HG03521 (cell line): Measurements from ENCODE around the gene LLGL2.

Source experiments
- ATAC-seq: cut with Tn5 transposase; IDR thresholded peaks from one replicate; pipeline ENCODE4 v1.9.1; 2021; ENCODE audit warnings: mild to moderate bottlenecking, moderate library complexity; ENCODE audit not compliant: unreplicated experiment

The LLGL2 gene

DNA sequence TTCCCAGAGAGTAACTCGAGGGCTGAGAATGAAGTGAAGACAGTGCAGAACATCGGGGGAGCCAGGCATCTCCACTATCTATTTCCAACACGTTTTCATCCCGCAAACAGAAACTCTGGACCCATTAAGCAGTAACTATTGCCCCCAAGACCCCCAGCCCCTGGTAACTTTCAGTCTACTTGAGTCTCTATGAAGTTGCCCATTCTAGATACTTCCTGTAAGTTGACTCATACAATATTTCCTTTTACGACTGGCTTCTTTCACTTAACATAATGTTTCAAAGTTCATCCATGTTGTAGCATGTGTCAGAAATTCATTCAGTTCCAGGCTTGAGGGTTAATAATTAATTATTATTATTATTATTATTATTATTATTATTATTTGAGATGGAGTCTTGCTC is 81.6 kb downstream of the LLGL2 start:
- no peak for ATAC-seq

DNA sequence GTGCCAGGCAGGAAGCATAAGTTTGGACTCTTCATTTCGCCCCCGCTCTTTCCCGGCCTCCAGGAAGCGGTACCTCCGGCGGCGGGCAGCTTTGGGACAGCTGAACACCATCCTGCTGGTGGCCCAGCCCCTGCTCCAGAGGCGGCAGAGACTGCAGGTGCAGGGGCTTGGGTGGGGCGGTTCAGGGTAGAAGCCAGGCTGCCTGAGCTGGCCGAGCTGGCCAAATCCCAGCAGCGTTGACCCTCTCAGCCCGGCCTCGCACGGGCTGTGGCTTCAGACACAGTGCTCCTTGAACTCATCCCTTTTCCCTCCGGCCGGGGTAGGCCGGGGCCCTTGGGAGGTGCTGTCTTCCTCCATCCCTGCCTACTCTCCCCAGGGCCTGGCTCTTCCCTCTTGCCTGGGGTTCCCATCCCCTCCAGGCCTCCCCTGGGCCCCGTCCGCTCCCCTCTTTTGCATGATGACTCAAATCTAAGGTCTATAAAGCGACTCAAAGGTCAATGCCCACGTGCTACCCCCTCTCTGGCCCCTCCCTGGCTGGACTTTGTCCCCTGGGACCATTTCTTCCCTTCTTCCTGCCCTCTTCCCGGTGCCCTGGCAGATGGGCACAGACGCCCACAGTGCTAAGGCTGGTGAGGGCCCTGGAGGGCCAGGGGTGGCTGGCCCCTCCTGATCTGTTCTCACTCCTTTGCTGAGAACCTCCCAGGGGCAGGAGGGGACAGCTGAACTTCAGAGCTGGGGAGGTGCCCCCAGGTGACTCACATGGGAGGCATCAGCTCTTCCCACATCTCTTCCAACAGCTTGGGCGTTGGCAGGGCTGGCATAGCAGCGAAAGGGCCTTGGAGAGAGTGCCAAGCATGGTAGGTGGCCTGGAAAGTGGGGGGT is 84.8 kb downstream of the LLGL2 start:
- ATAC-seq = no peak

DNA sequence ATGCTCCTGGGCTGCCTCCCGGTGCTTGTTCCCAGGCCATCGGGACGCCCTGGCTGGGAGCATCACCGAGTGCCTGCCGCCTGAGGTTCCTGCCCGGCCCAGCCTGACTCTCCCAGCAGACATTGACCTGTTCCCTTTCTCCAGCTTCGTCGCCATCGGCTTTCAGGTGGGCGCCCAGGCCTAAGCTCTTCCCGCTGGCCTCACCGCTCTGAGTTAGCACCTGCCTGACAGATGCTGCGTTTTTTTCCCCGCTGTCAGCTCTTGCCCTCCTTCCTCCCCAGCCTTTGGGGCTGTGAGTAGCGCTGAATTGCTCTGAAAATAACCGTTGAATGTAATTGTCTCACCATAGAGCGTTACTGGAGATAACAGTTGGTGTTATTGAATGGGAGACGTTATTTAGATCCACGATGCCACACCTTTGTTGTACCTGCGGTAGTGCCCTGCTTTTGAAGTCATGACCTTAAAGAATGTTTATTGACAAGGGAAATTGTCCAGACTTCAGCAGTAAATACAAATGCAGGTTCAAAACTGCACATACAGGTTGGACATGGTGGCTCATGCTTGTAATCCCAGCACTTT is 86.4 kb downstream of the LLGL2 start:
- ATAC-seq = no peak

DNA sequence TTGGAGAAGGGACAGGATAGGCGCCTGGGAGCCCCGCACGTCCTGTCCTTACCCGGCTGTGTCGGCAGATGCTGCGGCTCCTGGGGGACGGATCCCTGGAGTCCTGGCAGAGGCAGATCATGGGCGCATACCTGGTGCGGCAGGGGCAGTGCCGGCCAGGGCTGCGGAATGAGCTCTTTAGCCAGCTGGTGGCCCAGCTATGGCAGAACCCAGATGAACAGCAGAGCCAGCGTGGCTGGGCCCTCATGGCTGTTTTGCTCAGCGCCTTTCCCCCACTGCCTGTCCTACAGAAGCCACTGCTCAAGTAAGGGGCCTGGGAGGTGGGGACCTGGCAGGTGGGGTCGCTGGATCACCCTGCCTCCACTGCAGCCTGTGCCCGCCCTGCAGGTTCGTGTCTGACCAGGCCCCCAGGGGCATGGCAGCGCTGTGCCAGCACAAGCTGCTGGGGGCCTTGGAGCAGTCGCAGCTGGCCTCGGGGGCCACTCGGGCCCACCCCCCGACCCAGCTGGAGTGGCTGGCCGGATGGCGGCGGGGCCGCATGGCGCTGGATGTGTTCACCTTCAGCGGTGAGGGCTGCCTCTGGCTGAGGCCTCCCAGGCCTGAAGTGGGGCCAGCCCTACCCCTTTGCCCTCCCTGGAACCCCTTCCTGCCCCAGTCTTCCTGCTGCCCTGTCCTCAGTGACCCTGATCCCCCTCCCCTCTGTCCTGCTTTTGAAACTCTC is 87.6 kb downstream of the LLGL2 start:
- ATAC-seq = no peak

DNA sequence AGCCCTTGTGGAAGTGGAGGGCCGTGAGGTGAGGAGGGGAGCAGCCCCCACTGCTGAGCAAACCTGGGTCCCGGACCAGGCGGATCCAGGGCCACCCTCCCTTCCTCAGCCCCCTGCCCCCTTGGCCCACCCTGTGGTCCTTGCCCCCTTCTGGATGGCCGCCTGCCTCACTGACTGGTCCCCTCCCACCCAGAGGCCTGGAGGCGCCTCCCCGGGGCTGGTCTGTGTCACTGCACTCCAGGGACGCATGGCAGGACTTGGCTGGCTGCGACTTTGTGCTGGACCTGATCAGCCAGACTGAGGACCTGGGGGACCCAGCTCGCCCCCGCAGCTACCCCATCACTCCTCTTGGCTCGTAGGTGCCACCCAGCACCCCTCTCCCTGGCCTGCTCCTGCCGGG is 88.5 kb downstream of the LLGL2 start:
- no peak for ATAC-seq

DNA sequence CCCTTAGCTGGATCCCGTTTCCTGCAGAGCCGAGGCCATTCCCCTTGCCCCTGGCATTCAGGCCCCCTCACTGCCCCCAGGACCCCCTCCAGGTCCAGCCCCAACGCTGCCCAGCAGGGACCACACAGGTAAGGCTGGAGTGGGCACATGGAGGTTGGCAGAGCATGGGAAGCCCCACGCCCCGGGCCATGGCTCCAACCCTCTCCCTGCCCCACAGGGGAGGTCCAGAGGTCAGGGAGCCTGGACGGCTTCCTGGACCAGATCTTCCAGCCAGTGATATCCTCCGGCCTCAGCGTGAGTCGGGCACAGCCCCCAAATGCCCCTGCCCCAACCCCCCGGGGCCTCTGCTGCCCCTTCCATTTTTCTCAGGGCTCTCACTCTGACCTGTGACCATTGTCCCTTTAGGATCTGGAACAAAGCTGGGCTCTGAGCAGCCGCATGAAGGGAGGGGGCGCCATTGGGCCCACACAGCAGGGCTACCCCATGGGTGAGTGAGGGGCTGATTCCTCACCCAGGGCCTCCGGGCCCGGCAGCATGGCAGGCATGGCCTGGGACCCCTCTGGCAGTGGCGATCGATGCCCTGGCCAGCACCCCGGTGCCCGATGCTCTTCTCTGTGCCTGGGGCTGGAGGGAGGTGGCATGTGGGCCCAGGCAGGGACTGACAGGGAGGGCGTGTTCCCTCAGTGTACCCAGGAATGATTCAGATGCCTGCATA is 89.2 kb downstream of the LLGL2 start:
- no peak for ATAC-seq

GRCh38 chr17:75615301-75615700 is 89.8 kb downstream of the LLGL2 start:
- no peak for ATAC-seq

DNA sequence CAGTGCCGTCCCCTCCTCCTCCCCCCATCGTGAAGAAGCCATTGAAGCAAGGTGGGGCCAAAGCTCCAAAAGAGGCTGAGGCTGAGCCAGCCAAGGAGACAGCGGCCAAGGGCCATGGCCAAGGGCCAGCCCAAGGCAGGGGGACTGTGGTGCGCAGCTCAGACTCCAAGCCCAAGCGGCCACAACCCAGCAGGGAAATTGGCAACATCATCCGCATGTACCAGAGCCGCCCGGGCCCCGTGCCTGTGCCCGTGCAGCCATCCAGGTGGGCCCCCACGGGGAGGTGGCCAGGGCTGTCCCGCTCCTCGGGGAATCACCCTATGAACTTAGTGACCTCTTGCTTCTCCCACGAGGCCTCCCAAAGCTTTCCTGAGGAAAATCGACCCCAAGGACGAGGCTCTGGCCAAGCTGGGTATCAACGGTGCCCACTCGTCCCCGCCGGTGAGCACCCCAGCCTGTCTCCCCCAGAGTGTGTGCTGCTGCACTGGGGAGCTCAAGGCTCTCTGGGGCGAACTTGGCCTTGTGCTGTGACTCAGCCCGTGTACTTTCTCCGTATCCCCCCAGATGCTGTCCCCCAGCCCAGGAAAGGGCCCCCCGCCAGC is 91.1 kb downstream of the LLGL2 start:
- ATAC-seq = no peak

DNA sequence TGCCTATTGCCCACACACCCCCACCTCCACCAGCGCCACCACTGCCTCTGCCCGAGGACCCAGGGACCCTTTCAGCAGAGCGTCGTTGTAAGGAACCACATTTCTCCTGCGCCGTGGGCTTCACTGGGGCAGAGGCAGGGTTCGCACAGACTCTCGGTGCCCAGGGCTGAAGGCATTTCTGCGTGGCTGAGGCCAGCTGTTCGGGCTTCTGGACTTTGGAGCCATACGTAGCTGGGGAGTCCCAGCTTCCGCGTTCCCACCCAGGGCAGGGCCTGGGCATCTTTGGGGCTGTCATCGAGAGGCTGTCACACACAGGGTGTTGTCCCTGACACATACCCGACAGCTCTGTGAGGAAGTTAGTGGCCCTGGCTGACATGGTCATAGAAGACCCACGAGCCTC is 91.7 kb downstream of the LLGL2 start:
- ATAC-seq = no peak

DNA sequence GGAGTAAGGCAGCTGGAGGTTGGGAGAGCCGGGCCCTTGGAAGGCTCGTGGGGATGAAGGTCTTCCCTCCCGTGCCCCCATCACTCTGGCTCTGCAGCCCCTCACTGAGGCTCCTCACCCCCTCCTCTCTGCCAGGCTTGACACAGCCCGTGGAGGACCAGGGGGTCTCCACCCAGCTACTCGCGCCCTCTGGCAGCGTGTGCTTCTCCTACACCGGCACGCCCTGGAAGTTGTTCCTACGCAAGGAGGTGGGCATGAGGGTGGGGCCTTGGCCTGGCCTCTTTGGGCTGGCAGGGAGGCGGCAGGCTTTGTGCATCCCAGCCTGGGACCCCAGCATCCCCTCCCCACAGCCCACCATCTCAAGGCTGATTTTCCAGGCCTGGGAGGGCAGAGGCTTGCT is 92.2 kb downstream of the LLGL2 start:
- no peak for ATAC-seq

DNA sequence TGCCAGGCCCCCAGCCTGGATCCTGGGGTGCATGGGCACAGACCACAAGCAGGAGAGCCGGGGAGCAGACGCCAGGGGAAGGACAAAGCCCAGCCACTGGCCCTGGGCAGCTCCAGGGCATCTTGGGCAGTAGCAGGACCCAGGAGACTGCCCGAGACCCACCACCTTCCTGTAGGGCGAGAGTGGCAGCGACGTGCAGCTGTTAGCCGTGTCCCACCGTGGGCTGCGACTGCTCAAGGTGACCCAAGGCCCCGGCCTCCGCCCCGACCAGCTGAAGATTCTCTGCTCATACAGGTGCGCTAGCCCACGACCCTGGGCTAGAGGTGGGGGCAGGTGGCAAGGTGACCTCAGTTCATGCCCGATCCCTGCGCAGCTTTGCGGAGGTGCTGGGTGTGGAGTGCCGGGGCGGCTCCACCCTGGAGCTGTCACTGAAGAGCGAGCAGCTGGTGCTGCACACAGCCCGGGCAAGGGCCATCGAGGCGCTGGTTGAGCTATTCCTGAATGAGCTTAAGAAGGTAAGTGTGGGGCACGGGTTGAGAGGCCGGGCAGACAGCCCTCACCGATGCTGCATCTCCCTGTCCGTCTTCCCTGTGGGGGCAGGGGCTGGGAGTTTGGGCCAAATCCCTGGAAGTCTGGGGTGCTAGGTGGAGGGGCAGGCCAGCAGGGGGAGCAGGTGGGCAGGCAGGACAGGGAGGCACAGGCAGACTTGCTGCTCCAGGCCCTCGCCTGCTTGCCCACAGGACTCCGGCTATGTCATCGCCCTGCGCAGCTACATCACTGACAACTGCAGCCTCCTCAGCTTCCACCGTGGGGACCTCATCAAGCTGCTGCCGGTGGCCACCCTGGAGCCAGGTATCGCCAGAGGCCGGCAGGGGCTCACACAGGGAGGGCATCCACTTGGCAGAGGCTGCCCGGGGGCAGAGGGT is 94.3 kb downstream of the LLGL2 start:
- no peak for ATAC-seq

GRCh38 chr17:75621489-75621888 is 96.0 kb downstream of the LLGL2 start:
- no peak for ATAC-seq

GRCh38 chr17:75622076-75622475 is 96.6 kb downstream of the LLGL2 start:
- ATAC-seq = no peak

DNA sequence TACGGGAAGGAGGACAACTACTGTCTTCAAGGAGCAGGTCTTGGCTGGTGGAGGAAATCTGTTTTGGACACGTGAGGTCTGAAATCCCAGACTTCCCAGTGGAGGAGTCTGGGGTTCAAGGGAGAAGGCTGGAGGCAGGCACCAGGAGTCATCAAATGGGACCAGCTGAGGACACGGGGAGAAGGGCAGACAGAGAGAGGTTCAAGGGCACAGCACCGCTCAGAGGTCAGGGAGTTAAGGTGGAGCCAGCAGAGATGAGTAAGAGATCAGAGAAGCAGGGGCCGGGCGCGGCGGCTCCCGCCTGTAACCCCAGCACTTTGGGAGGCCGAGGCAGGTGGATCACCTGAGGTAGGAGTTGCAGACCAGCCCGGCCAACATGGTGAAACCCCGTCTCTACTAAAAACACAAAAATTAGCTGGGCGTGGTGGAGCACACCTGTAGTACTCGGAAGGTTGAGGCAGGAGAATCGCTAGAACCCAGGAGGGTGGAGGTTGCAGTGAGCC is 97.3 kb downstream of the LLGL2 start:
- ATAC-seq = no peak

- no peak for ATAC-seq
Measured at GRCh38 chr17:75623386-75623785, 97.9 kb downstream of the LLGL2 start.

- no peak for ATAC-seq
Measured at GRCh38 chr17:75624021-75624420, 98.5 kb downstream of the LLGL2 start.
